H9 (cell line): ENCODE measurements around the gene PIM3. TPM values are rescaled to one million over a fixed set of nuclear protein-coding genes. Genes with fewer than 3 reads are reported as not detected.

Experiments used
- DNase-seq: peaks from one replicate; pipeline ENCODE4 v3.0.0-alpha.2; 2017
- H2AFZ ChIP-seq: one replicate; pipeline ENCODE4 v1.6.1; 2013; ENCODE audit warnings: mild to moderate bottlenecking, low read length, control low read depth, moderate library complexity
- H2AK5ac ChIP-seq: 2 replicates; pipeline ENCODE4 v1.6.1; 2013; ENCODE audit warnings: low read length, control low read depth, mixed read lengths; ENCODE audit not compliant: insufficient read length
- H2BK120ac ChIP-seq: one replicate; pipeline ENCODE4 v1.6.1; 2013; ENCODE audit warnings: low read depth, mild to moderate bottlenecking, low read length, control low read depth, inconsistent platforms; ENCODE audit not compliant: poor library complexity, severe bottlenecking
- H2BK12ac ChIP-seq: 2 replicates; pipeline ENCODE4 v1.6.1; 2013; ENCODE audit warnings: low read length, control low read depth, mixed read lengths, low read depth; ENCODE audit not compliant: insufficient read length
- H2BK15ac ChIP-seq: 2 replicates; pipeline ENCODE4 v1.6.1; 2013; ENCODE audit warnings: low read depth, low read length, control low read depth
- H2BK20ac ChIP-seq: one replicate; pipeline ENCODE4 v1.6.1; 2013; ENCODE audit warnings: low read depth, mild to moderate bottlenecking, low read length, control low read depth, inconsistent platforms; ENCODE audit not compliant: poor library complexity, severe bottlenecking
- H2BK5ac ChIP-seq: 2 replicates; pipeline ENCODE4 v1.6.1; 2013; ENCODE audit warnings: low read length, control low read depth, mixed read lengths; ENCODE audit not compliant: insufficient read length
- H3K14ac ChIP-seq: 2 replicates; pipeline ENCODE4 v1.6.1; 2013; ENCODE audit warnings: low read length, control low read depth; ENCODE audit not compliant: insufficient read depth
- H3K18ac ChIP-seq: 2 replicates; pipeline ENCODE4 v1.6.1; 2013; ENCODE audit warnings: low read depth, mild to moderate bottlenecking, mixed read lengths, low read length, control low read depth; ENCODE audit not compliant: insufficient read length
- H3K23ac ChIP-seq: 2 replicates; pipeline ENCODE4 v1.6.1; 2013; ENCODE audit warnings: low read length, control low read depth, mixed read lengths, low read depth; ENCODE audit not compliant: insufficient read length
- H3K23me2 ChIP-seq: 2 replicates; pipeline ENCODE4 v1.6.1; 2013; ENCODE audit warnings: low read depth, mild to moderate bottlenecking, mixed read lengths, low read length, control low read depth; ENCODE audit not compliant: insufficient read length, poor library complexity, severe bottlenecking
- H3K27ac ChIP-seq: 2 replicates; pipeline ENCODE4 v1.5.1; 2013; ENCODE audit warnings: low read length, control low read depth, mixed read lengths, low read depth; ENCODE audit not compliant: insufficient read length
- H3K27me3 ChIP-seq: 2 replicates; pipeline ENCODE4 v1.6.1; 2013; ENCODE audit warnings: low read length, control low read depth, inconsistent platforms; ENCODE audit not compliant: insufficient read depth
- H3K4ac ChIP-seq: 2 replicates; pipeline ENCODE4 v1.6.1; 2013; ENCODE audit warnings: low read depth, mild to moderate bottlenecking, control low read depth, inconsistent platforms, low read length, moderate library complexity
- H3K4me1 ChIP-seq: 2 replicates; pipeline ENCODE4 v1.6.1; 2013; ENCODE audit warnings: low read length, control low read depth, inconsistent platforms; ENCODE audit not compliant: insufficient read depth
- H3K4me2 ChIP-seq: 2 replicates; pipeline ENCODE4 v1.6.1; 2013; ENCODE audit warnings: low read length, control low read depth, mixed read lengths; ENCODE audit not compliant: insufficient read length, insufficient read depth
- H3K56ac ChIP-seq: 2 replicates; pipeline ENCODE4 v1.6.1; 2013; ENCODE audit warnings: low read depth, mild to moderate bottlenecking, mixed read lengths, low read length, control low read depth; ENCODE audit not compliant: insufficient read length
- H3K79me1 ChIP-seq: 2 replicates; pipeline ENCODE4 v1.6.1; 2013; ENCODE audit warnings: low read depth, mild to moderate bottlenecking, moderate library complexity, low read length, control low read depth, inconsistent platforms; ENCODE audit not compliant: insufficient read depth, poor library complexity, severe bottlenecking
- H3K79me2 ChIP-seq: 2 replicates; pipeline ENCODE4 v1.6.1; 2013; ENCODE audit warnings: low read length, control low read depth, inconsistent platforms; ENCODE audit not compliant: insufficient read depth
- H3K9ac ChIP-seq: 2 replicates; pipeline ENCODE4 v1.6.1; 2013; ENCODE audit warnings: low read length, control low read depth, mixed read lengths; ENCODE audit not compliant: insufficient read length; ENCODE audit errors: extremely low read depth
- H3K9me3 ChIP-seq: one replicate; pipeline ENCODE4 v1.6.1; 2013; ENCODE audit warnings: low read depth, low read length, inconsistent platforms; ENCODE audit not compliant: control insufficient read depth
- H3T11ph ChIP-seq: one replicate; pipeline ENCODE4 v1.6.1; 2013; ENCODE audit warnings: mild to moderate bottlenecking, low read length, control low read depth, inconsistent platforms
- H4K20me1 ChIP-seq: one replicate; pipeline ENCODE4 v1.6.1; 2013; ENCODE audit not compliant: control insufficient read depth, insufficient read length, insufficient read depth
- H4K5ac ChIP-seq: 2 replicates; pipeline ENCODE4 v1.6.1; 2013; ENCODE audit warnings: low read depth, mild to moderate bottlenecking, mixed read lengths, low read length, control low read depth; ENCODE audit not compliant: insufficient read length
- H4K8ac ChIP-seq: replicated peaks from 2 replicates; pipeline ENCODE4 v1.6.1; 2013; ENCODE audit warnings: low read length, control low read depth, mixed read lengths, low read depth; ENCODE audit not compliant: insufficient read length
- H4K91ac ChIP-seq: 2 replicates; pipeline ENCODE4 v1.6.1; 2013; ENCODE audit warnings: low read depth, mild to moderate bottlenecking, moderate library complexity, mixed read lengths, low read length, control low read depth; ENCODE audit not compliant: insufficient read length
- H3K27ac Mint-ChIP-seq, 3 experiments: 2 replicates in 2 of 3; 3 replicates in 1 of 3; pipeline ENCODE4 v1.8.0; 2020 to 2021; ENCODE audit warnings: mixed read lengths in 3 of 3, mild to moderate bottlenecking in 1 of 3, moderate library complexity in 1 of 3
- H3K27me3 Mint-ChIP-seq: 2 replicates; pipeline ENCODE4 v1.8.0; 2021; ENCODE audit warnings: low read depth, mild to moderate bottlenecking, moderate library complexity, mixed read lengths
- H3K36me3 Mint-ChIP-seq, 3 experiments: 2 replicates in 2 of 3; 3 replicates in 1 of 3; pipeline ENCODE4 v1.8.0; 2020 to 2021; ENCODE audit warnings: low read depth in 3 of 3, mixed read lengths in 3 of 3; ENCODE audit not compliant: insufficient read depth in 1 of 3
- H3K4me1 Mint-ChIP-seq, 2 experiments: 2 replicates each; pipeline ENCODE4 v1.8.0; 2020; ENCODE audit warnings: mixed read lengths in 2 of 2
- H3K4me3 Mint-ChIP-seq, 2 experiments: 2 replicates in 1 of 2; 3 replicates in 1 of 2; pipeline ENCODE4 v1.8.0; 2020 to 2021; ENCODE audit warnings: mild to moderate bottlenecking in 2 of 2, mixed read lengths in 2 of 2, moderate library complexity in 1 of 2
- H3K9me3 Mint-ChIP-seq, 2 experiments: 2 replicates in 1 of 2; 3 replicates in 1 of 2; pipeline ENCODE4 v1.8.0; 2020; ENCODE audit warnings: mild to moderate bottlenecking in 2 of 2, mixed read lengths in 2 of 2, moderate library complexity in 1 of 2
- WGBS: extraction: QIAGEN DNeasy Blood & Tissue Kit; methylation state at CpG from one replicate; pipeline ENCODE4 v1.1.7; 2013; ENCODE audit warnings: missing lambda C conversion rate, low lambda C conversion rate, mixed read lengths; ENCODE audit not compliant: insufficient read length; ENCODE audit errors: extremely low coverage; 5-methylcytosine and 5-hydroxymethylcytosine counted together
- total RNA-seq: library from RNA; stranded (reverse); gene quantifications from 2 replicates; pipeline ENCODE4 v1.2.1, GENCODE V29; 2021
- TF ChIP-seq, protein P1 (sequence below): fragments of 200-600 bp; sonication (generic); conservative IDR thresholded peaks from 3 replicates; pipeline ENCODE4 v1.8.0; 2021; ENCODE audit warnings: antibody characterized with exemption, mild to moderate bottlenecking

The PIM3 gene
- total RNA-seq, 1 experiment from 2014 or later = 43.4 TPM

DNA sequence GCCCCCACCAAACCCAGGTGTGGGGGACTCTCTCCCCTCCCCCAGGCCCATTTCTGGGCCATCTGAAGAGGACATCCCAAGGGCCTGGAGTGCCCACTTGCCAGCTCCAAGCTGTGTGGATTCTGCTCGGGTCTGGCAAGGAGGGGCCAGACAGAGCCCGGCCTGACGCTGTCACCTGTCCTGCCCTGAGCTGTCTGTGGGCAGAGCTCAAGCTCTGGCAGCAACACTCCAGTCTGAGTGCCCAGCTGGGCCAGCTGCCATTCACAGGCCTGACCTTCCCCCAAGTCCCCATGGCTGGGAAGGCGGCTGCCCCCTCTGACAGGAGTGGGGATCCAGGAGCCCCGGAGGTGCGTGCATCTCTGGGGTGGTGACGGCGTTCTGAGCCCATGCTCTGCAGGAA, 6.2 kb upstream of the PIM3 start:
- Histone ChIP-seq H3T11ph (no peak overlapping the region), H3K14ac (no peak overlapping the region), H3K18ac (no peak overlapping the region), H2BK15ac (no peak overlapping the region), H3K79me1 (no peaks in the 10 kb centered on the region), H4K5ac (no peak overlapping the region), H3K23ac (no peak overlapping the region), H2AK5ac (no peak overlapping the region), H2BK12ac (no peak overlapping the region), H3K27me3 (no peaks in the 10 kb centered on the region), H2BK5ac (no peak overlapping the region), H4K8ac (no peak overlapping the region), H2BK20ac (no peak overlapping the region), H4K91ac (no peak overlapping the region), H2AFZ (no peak overlapping the region), H4K20me1 (no peaks in the 10 kb centered on the region), H3K4me2 (no peak overlapping the region), H3K56ac (no peak overlapping the region), H3K23me2 (no peaks in the 10 kb centered on the region), H3K27ac (no peak overlapping the region), H3K9me3 (no peaks in the 10 kb centered on the region), H3K79me2 (no peaks in the 10 kb centered on the region), H3K9ac (no peak overlapping the region), H3K4ac (no peak overlapping the region), H2BK120ac (no peak overlapping the region), H3K4me1 (no peaks in the 10 kb centered on the region)
- no CpG with 5 or more reads among the region's 8 CpGs for WGBS
- H3K4me1 Mint-ChIP-seq = peaks cover 0 to 16% of the 10 kb centered on the region in 2 experiments; a peak in 3 of 4 replicates
- H3K27ac Mint-ChIP-seq = no peak overlapping the region
- H3K9me3 Mint-ChIP-seq = no peaks in the 10 kb centered on the region
- no peak for DNase-seq
- peaks cover 4% of the 10 kb centered on the region for H3K27me3 Mint-ChIP-seq
- H3K36me3 Mint-ChIP-seq = no peaks in the 10 kb centered on the region; a peak in 1 of 7 replicates
- no peak overlapping the region for H3K4me3 Mint-ChIP-seq
- TF ChIP-seq, protein P1, sequence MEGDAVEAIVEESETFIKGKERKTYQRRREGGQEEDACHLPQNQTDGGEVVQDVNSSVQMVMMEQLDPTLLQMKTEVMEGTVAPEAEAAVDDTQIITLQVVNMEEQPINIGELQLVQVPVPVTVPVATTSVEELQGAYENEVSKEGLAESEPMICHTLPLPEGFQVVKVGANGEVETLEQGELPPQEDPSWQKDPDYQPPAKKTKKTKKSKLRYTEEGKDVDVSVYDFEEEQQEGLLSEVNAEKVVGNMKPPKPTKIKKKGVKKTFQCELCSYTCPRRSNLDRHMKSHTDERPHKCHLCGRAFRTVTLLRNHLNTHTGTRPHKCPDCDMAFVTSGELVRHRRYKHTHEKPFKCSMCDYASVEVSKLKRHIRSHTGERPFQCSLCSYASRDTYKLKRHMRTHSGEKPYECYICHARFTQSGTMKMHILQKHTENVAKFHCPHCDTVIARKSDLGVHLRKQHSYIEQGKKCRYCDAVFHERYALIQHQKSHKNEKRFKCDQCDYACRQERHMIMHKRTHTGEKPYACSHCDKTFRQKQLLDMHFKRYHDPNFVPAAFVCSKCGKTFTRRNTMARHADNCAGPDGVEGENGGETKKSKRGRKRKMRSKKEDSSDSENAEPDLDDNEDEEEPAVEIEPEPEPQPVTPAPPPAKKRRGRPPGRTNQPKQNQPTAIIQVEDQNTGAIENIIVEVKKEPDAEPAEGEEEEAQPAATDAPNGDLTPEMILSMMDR = no peak
